Hepatocyte (in vitro differentiated cells): ENCODE data around the gene DOCK2.
"Not testable (repeated sequence)": the region's sequence is repeated elsewhere in the genome, so short reads cannot be mapped to it uniquely, and the experiment has no call there.

Source experiments
- EZH2 ChIP-seq: fragments of 200-600 bp; sonication (generic); IDR thresholded peaks from 2 replicates; pipeline ENCODE4 v1.6.1; 2016; ENCODE audit warnings: antibody characterized with exemption, mild to moderate bottlenecking, borderline replicate concordance
- EZH2phosphoT487 ChIP-seq: fragments of 200-600 bp; sonication (generic); IDR thresholded peaks from one replicate; pipeline ENCODE4 v1.6.1; 2018; ENCODE audit warnings: antibody characterized with exemption, mild to moderate bottlenecking, low read depth, moderate library complexity; ENCODE audit not compliant: unreplicated experiment, severe bottlenecking
- TF ChIP-seq, protein P1 (sequence below): fragments of 200-600 bp; sonication (generic); IDR thresholded peaks from 2 replicates; pipeline ENCODE4 v1.5.1; 2016; ENCODE audit warnings: antibody characterized with exemption, mild to moderate bottlenecking; ENCODE audit not compliant: poor library complexity

DNA sequence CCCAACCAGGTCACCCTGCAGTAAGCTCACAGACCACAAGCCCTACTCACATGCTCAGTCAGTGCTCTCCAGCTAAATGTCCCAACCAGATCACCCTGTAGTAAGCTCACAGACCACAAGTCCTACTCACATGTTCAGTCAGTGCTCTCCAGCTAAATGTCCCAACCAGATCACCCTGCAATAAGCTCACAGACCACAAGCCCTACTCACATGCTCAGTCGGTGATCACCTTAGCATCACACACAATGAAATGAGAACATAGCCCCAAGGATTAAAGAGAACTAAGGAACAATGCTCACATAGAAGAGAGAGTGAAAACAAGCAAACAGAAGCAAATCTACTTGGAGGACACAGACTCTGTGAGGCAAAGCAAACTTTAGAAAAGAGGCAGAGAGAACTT lies 197.5 kb downstream of the DOCK2 start:
- TF ChIP-seq EZH2, EZH2phosphoT487: not testable (repeated sequence)
- TF ChIP-seq, protein P1, sequence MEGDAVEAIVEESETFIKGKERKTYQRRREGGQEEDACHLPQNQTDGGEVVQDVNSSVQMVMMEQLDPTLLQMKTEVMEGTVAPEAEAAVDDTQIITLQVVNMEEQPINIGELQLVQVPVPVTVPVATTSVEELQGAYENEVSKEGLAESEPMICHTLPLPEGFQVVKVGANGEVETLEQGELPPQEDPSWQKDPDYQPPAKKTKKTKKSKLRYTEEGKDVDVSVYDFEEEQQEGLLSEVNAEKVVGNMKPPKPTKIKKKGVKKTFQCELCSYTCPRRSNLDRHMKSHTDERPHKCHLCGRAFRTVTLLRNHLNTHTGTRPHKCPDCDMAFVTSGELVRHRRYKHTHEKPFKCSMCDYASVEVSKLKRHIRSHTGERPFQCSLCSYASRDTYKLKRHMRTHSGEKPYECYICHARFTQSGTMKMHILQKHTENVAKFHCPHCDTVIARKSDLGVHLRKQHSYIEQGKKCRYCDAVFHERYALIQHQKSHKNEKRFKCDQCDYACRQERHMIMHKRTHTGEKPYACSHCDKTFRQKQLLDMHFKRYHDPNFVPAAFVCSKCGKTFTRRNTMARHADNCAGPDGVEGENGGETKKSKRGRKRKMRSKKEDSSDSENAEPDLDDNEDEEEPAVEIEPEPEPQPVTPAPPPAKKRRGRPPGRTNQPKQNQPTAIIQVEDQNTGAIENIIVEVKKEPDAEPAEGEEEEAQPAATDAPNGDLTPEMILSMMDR, result not testable (repeated sequence)
